HG03521 (cell line): ENCODE measurements around the gene TNNI3.
"Not testable (repeated sequence)": the region's sequence is repeated elsewhere in the genome, so short reads cannot be mapped to it uniquely, and the experiment has no call there.

Experiments
- ATAC-seq: cut with Tn5 transposase; IDR thresholded peaks from one replicate; pipeline ENCODE4 v1.9.1; 2021; ENCODE audit warnings: mild to moderate bottlenecking, moderate library complexity; ENCODE audit not compliant: unreplicated experiment

TNNI3 gene

DNA sequence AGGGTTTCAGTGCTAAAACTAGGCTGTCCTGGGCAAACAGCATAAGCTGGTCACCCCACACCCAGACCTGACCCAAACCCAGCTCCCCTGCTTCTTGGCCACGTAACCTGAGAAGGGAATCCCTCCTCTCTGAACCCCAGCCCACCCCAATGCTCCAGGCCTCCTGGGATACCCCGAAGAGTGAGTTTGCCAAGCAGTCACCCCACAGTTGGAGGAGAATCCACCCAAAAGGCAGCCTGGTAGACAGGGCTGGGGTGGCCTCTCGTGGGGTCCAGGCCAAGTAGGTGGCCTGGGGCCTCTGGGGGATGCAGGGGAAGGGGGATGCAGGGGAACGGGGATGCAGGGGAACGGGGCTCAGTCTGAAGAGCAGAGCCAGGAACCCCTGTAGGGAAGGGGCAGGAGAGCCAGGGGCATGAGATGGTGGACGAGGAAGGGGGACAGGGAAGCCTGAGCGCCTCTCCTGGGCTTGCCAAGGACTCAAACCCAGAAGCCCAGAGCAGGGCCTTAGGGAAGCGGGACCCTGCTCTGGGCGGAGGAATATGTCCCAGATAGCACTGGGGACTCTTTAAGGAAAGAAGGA lies 42.9 kb downstream of the TNNI3 start:
- ATAC-seq, result no peak

GRCh38 chr19:55113570-55114039 lies 43.9 kb downstream of the TNNI3 start:
- no peak for ATAC-seq

- no peak for ATAC-seq
These were observed 44.6 kb downstream of the TNNI3 start for GRCh38 chr19:55112777-55113569.

DNA sequence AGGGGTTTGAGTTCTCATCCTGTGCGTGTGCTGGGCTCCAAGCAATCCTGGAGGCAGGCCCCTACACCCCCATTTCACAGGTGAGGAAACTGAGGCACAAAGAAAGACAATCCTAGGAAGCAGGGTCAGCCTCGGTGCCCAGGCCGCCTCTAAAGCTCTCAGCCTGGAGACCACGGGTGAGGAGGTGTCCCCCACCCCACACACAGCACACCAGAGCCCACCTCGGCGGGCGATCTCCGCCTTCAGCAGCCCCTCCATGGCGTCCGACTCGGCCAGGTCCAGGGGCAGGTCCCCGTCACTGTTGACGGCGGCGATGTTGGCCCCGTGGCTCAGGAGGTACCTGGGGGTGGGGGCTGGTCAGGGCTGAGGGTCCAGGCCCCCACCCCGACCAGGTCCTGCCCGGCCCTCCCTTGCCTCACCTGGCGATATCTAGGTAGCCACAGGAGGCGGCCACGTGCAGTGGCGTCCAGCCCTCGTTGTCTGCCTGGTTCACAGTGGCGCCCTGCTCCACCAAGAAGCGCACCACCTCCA lies 45.2 kb downstream of the TNNI3 start:
- ATAC-seq, result no peak

DNA sequence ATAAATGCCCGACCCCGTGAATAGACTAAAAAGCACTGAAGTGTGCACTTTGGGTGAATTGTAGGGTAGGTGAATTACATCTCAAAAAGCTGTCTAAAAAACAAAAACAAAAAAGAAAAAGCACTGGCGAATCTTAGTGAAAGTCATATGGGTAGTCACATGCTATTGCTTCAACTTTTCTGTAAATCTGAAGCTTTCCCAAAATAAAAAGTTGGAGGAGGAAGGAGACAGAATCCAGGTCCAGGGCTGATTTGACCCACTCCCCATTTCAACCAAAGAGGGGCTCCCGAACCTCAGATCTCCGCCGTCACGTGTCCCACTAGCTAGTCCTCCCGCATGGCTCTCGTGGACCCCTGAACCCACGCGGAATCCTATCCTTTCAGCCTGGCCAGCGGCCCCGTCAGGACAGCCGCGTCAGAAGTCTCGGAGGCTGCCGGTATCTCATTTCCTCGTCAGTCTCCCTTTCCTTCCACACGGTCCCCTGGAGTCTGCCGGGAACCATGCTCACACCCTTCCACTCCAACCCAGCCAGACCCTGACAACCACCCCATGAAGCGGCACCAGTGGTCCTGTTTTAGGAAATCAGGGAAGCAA lies 46.2 kb downstream of the TNNI3 start:
- no peak for ATAC-seq

DNA sequence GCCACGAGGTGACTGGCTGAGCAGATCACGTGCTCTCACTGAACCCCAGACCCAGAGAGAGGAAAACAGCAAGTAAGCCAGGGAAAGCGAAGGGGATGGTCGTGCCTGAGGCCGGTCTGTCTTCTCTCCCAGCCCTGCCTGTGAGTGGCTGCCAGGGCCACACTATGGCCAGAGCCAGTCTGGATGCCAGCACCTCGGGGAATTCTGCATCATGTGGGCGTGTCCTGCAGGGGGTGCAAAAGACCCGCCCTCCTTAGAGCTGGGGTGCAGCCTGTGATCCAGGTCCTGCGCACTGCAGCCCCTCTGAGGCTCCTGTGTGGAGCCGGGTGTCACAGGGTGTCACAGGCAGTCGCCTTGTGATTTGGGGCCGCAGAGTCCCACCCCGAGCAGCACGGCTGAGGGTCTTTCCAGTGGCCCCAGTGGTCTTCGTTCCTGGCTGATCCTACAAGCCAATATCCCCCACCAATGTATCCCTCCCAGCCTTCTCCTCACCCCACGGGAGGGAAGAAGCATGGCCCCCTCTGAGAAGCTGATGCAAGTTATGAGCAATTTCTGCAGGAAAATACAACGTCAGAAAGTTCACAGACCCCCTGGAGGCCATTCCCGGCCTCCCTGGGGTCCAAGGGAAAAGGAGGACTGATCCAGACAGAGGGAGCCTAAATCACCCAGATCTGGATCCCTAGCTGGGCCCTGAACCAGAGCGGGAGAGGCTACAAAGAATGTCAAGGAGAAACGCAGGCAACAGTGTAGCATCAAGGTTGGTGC lies 47.8 kb downstream of the TNNI3 start:
- no peak for ATAC-seq

GRCh38 chr19:55107252-55107651 lies 50.3 kb downstream of the TNNI3 start:
- not testable (repeated sequence) for ATAC-seq

GRCh38 chr19:55106591-55106990 lies 50.9 kb downstream of the TNNI3 start:
- no peak for ATAC-seq

GRCh38 chr19:55105237-55105636 lies 52.3 kb downstream of the TNNI3 start:
- ATAC-seq, result no peak

DNA sequence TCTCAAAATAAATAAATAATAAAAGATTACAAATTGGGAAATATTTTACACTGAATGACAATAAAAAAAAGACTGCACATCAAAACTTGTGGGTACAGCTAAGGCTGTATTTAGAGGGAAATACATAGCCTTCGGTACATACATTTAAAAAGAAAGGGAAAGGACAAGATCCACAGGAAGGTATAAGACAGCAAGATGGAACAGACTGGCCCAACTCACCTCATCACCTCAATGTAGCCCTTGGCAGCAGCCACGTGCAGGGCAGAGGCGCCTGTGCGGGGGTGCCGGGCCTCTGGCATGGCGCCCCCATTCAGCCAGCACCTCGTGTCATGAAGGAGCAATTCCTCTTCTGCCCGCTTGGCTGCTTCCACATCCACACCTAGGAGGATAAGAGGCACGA lies 54.3 kb downstream of the TNNI3 start:
- ATAC-seq, result no peak
